CD4-positive, alpha-beta T cell treated with Interleukin-21 for 1 hour (primary cell): ENCODE results near the gene ABHD6.
"Not testable (repeated sequence)": the region's sequence is repeated elsewhere in the genome, so short reads cannot be mapped to it uniquely, and the experiment has no call there.

Experiments used
- DNase-seq: peaks from one replicate; pipeline ENCODE4 v3.0.0-alpha.2; 2020

The ABHD6 gene

DNA sequence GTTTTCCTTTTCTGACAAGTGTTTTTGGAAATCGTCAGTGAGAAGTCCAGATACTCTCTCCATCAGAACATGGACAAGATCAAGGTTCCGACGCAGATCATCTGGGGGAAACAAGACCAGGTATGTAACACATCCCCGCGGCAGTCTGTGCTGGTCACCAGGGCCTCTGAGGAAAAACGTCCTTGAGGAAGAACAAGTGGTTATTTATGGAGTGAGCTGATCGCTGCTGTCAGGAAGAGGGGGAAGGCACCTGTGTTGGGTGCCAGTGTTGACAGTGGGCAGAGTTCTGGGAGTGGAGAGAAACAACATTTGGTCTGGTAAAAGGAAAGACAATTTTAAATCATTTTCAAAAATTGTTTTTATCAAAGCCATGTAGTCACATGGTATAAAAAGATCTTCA lies 47.7 kb downstream of the ABHD6 start:
- no peak for DNase-seq

DNA sequence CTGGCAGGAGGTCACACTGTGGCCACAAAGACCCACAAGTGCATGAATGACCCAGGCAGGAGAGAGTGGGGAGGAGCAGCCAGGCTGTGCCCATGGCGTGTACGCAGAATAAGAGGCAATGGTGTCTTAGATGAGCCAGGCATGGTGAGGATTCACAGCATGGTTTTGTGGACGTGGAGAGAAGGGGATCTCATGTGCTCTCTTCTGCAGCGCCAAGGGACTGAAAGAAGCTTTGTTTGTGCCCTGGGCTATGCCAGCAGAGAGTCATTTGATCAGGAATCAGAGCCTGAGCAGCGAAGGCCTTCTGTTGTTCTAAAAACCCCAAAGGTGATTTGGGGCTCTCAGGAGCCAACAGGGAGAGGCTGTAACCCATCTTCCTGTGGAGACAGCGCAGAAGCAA lies 49.8 kb downstream of the ABHD6 start:
- DNase-seq = no peak

GRCh38 chr3:58288011-58288728 lies 50.6 kb downstream of the ABHD6 start:
- no peak for DNase-seq

GRCh38 chr3:58288964-58289613 lies 51.5 kb downstream of the ABHD6 start:
- DNase-seq = not testable (repeated sequence)

DNA sequence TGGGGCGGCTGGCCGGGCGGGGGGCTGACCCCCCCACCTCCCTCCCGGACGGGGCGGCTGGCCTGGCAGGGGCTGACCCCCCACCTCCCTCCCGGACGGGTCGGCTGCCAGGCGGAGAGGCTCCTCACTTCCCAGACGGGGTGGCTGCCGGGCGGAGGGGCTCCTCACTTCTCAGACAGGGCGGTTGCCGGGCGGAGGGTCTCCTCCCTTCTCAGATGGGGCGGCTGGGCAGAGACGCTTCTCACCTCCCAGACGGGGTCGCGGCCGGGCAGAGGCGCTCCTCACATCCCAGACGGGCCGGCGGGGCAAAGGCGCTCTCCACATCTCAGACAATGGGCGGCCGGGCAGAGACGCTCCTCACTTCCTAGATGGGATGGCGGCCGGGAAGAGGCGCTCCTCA lies 52.9 kb downstream of the ABHD6 start:
- DNase-seq = not testable (repeated sequence)

DNA sequence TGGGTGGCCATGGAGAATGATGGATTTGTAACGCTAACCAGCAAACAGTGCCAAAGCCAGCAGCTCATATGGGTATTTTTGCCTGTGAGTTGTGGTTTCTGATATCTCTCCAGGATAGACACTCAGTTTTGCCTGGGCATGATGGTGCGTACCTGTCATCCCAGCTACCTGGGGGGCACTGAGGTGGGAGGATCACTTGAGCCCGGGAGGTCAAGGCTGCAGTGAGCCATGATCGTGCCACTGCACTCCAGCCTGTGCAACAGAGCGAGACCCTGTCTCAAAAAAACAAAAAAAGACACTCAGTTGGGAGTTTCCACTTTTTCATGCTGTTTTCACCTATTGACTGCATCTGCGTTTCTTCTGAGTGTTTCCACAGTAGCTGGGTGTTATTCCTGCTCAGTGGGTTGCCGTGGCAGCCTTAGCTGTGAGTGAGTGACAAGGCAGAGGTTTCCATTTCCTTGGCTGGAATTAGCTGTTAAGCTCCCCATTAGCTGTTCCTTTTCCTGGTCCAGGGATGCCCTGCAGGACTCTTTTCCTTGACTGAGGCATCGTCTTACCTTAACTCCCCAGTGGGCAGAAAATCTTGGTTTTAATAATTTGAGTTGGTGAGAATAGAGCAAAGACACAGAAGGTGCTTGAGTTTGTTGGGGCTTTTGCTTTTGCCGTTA lies 54.2 kb downstream of the ABHD6 start:
- no peak for DNase-seq

DNA sequence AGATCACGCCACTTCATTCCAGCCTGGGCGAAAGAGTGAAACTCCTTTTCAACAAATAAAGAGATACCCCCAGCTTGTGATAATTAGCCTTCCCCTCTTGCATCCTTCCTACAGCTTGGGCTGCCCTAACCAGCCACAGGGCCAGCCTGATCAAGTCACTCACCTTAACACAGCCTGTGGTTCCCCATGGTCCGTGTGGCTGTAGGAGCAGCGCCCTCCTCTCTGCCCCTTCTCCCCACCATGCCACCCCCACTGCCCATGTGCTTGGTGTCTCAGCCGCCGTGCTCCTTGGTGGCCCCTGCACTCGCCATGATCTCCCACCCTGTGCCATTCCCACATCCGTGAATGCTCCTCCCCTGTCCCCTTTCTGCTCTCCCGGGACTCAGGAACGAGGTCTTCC lies 55.3 kb downstream of the ABHD6 start:
- no peak for DNase-seq

DNA sequence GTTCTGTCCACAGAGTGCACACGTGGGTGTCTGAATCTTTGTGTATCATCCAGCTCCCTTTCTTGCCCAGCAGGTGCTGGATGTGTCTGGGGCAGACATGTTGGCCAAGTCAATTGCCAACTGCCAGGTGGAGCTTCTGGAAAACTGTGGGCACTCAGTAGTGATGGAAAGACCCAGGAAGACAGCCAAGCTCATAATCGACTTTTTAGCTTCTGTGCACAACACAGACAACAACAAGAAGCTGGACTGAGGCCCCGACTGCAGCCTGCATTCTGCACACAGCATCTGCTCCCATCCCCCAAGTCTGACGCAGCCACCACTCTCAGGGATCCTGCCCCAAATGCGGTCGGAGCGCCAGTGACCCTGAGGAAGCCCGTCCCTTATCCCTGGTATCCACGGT lies 55.9 kb downstream of the ABHD6 start:
- no peak for DNase-seq

DNA sequence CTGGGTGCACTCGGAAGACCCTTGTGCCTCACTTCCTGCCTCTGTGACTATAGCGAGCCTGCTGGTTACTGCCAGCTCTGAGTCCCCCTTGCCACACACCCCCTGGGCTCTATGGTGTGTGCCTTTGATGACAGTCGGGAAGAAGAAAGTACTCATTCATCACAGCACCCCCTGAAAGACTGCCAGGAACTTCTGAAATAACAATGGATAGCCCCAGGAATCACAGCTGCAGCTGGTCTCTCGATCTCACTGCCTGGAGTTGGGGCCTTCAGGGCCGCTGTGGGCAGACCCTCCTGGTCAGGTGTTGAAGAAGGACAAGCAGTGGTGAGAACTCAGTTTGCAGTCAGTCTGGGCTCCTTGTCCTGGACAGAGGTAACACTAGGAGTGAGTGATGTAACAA lies 58.7 kb downstream of the ABHD6 start:
- no peak for DNase-seq

GRCh38 chr3:58296843-58297242 lies 59.3 kb downstream of the ABHD6 start:
- DNase-seq = no peak

GRCh38 chr3:58298190-58298589 lies 60.6 kb downstream of the ABHD6 start:
- DNase-seq = no peak

DNA sequence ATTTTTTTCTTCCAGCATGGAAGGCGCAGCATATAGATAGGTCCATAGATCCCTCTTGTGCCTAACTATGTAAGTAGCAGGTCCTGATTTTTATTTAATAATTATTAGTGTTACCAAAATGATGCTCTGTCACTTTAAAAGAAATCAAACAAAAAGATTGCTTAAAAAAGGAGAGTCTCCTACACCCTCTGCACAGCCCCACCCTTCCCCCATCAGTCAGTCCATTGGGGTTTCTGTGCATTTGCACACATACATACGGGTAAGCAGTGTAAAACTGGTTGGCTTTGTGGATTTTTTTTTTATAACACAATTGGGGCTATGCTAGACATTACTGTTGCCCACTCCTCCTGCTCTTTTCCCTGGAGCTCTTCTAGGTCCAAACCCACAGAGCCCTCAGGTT lies 61.5 kb downstream of the ABHD6 start:
- no peak for DNase-seq

GRCh38 chr3:58299839-58300516 lies 62.4 kb downstream of the ABHD6 start:
- peak; percentile 9 for DNase-seq

GRCh38 chr3:58305882-58306711 lies 68.5 kb downstream of the ABHD6 start, which contains the start of the genes HTD2 and RPP14:
Gene HTD2, plus strand, starts transcription at chr3:58306520. Its CDS starts 11,094 bp downstream, at chr3:58317614.
Gene RPP14, plus strand, starts transcription at chr3:58306245. Its CDS starts 4,085 bp downstream, at chr3:58310330.
- peak; percentile 98 for DNase-seq

- peak; percentile 78 for DNase-seq
These were observed 70.1 kb downstream of the ABHD6 start for GRCh38 chr3:58307639-58308215.

- DNase-seq = no peak
These were observed 71.1 kb downstream of the ABHD6 start for GRCh38 chr3:58308728-58309127.

- no peak for DNase-seq
These were observed 80.2 kb downstream of the ABHD6 start for GRCh38 chr3:58317811-58318210.

DNA sequence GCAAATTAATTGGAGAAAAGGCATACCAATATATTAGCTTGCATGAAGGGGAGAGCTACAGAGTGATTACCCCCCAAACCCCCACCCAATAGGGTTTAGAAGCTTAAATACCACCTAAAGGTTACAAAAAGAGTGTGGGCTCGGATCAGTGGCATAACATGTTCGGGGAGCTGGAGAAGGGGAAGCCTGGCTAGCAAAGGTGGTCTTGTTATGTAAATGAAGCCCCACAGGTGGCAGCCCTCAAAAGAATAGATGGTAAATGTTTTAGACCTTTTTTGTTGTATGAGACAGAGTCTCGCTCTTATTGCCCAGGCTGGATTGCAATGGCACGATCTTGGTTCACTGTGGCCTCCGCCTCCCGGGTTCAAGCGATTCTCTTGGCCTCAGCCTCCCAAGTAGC lies 84.2 kb downstream of the ABHD6 start:
- DNase-seq = no peak

- DNase-seq = no peak
These were observed 85.2 kb downstream of the ABHD6 start for GRCh38 chr3:58322793-58323192.

DNA sequence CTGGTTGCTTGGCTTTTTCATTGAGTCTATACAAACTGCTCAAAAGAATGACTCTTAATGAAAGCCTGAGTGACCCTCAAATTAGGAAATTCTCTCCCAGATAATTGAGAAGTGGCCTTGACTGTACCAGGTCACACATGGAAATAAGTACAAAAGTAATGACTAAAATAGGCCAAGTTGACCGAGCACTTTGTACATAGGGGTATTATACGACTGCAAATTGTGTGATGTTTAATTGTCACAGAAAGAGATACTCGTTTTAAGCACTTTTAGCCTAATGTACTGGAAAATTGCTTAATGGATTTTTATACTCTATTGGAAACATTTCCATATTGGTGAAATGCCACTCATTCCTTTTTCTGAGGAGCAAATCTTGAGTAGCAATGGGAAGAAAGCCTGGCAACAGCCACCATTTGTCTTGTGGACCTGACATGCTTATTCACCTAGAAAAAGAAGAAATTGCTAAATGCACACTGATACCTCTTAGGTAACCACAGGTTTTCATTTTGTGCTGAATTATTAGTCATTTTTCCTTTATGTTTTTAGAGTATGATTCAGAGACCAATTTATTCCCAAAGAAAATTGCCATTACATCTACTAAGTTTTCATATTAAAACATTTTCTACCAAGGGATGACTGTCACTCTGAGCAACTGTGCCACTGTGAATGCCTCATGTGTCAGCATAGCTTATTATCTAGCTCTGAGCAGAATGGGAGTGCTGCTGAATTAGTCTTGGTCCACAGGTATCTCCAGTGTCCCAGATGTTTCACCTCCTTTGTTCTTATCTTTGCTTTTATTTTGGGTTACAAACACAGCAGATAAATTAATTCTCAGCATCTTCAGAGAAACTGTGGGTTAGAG lies 86.2 kb downstream of the ABHD6 start:
- no peak for DNase-seq
